Breast epithelium (tissue), 4 donors: Measurements from ENCODE around the gene GRIP1. TPM values are rescaled to one million over a fixed set of nuclear protein-coding genes. Genes with fewer than 3 reads are reported as not detected.

Experiments used
- DNase-seq, 2 donors: peaks; one replicate each; pipeline ENCODE4 v3.0.0-alpha.2; 2019; ENCODE audit warnings: low spot score in 2 of 2
- H3K27ac ChIP-seq, 2 donors: fragments of 200-600 bp; sonication (generic) in 1 of 2; one replicate each; pipeline ENCODE4 v1.5.1; 2016 to 2019; ENCODE audit warnings: mild to moderate bottlenecking in 1 of 2
- H3K27me3 ChIP-seq, 2 donors: fragments of 200-600 bp; sonication (generic) in 1 of 2; one replicate each; pipeline versions ENCODE4 v1.5.1 to v1.6.0; 2017 to 2019; ENCODE audit warnings: control low read depth in 1 of 2, mild to moderate bottlenecking in 1 of 2
- H3K36me3 ChIP-seq: fragments of 200-600 bp; one replicate; pipeline ENCODE4 v1.5.1; 2019
- H3K4me1 ChIP-seq, 2 donors: fragments of 200-600 bp; sonication (generic); one replicate each; pipeline ENCODE4 v1.5.1; 2016 to 2019; ENCODE audit warnings: control low read depth in 1 of 2
- H3K4me3 ChIP-seq, 3 donors: fragments of 200-600 bp; sonication (generic); 1 replicate in 2 of 3; 2 replicates in 1 of 3; pipeline ENCODE4 v1.5.1; 2016 to 2019; ENCODE audit warnings: mild to moderate bottlenecking in 3 of 3, moderate library complexity in 2 of 3
- H3K9me3 ChIP-seq, 2 donors: fragments of 200-600 bp; sonication (generic) in 1 of 2; one replicate each; pipeline ENCODE4 v1.5.1; 2016 to 2019; ENCODE audit warnings: control low read depth in 1 of 2
- POLR2A ChIP-seq: fragments of 450-650 bp; IDR thresholded peaks from one replicate; pipeline ENCODE4 v1.6.1; 2016; ENCODE audit warnings: antibody characterized with exemption, mild to moderate bottlenecking, moderate library complexity
- POLR2AphosphoS5 ChIP-seq, 3 donors: sonication (generic); formaldehyde crosslinking; IDR thresholded peaks; one replicate each; pipeline ENCODE4 v1.6.1; 2017; ENCODE audit warnings: antibody characterized with exemption in 3 of 3
- intact Hi-C: fragments of 100-400 bp; cut with DNase I; formaldehyde crosslinking; loops from one replicate; pipeline ENCODE4 v1.15.1; 2023; ENCODE audit warnings: low total_unique reads
- total RNA-seq, 3 donors: library from RNA; depleted of rRNA; stranded (reverse); fragments of >200 nt; gene quantifications; one replicate each; pipeline ENCODE4 v1.1.0, GENCODE V29; 2016
- TF ChIP-seq, protein P1 (sequence below), 3 donors: fragments of 450-650 bp; IDR thresholded peaks; one replicate each; pipeline ENCODE4 v1.5.1; 2016 to 2017; ENCODE audit warnings: antibody characterized with exemption in 3 of 3, mild to moderate bottlenecking in 3 of 3, moderate library complexity in 3 of 3

Gene GRIP1, protein sequence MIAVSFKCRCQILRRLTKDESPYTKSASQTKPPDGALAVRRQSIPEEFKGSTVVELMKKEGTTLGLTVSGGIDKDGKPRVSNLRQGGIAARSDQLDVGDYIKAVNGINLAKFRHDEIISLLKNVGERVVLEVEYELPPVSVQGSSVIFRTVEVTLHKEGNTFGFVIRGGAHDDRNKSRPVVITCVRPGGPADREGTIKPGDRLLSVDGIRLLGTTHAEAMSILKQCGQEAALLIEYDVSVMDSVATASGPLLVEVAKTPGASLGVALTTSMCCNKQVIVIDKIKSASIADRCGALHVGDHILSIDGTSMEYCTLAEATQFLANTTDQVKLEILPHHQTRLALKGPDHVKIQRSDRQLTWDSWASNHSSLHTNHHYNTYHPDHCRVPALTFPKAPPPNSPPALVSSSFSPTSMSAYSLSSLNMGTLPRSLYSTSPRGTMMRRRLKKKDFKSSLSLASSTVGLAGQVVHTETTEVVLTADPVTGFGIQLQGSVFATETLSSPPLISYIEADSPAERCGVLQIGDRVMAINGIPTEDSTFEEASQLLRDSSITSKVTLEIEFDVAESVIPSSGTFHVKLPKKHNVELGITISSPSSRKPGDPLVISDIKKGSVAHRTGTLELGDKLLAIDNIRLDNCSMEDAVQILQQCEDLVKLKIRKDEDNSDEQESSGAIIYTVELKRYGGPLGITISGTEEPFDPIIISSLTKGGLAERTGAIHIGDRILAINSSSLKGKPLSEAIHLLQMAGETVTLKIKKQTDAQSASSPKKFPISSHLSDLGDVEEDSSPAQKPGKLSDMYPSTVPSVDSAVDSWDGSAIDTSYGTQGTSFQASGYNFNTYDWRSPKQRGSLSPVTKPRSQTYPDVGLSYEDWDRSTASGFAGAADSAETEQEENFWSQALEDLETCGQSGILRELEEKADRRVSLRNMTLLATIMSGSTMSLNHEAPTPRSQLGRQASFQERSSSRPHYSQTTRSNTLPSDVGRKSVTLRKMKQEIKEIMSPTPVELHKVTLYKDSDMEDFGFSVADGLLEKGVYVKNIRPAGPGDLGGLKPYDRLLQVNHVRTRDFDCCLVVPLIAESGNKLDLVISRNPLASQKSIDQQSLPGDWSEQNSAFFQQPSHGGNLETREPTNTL
- 1 to 10 TPM in 2 of 3 donors, under 1 TPM in 1; 0.48 to 6.3 (median 2.9) TPM for total RNA-seq

- intact Hi-C loops, result no loop called here
- no peaks in the 10 kb centered on the region for H3K4me1 ChIP-seq
- no peak within 1 kb of the TSS for H3K27ac ChIP-seq
- no peak within 1 kb of the TSS for H3K4me3 ChIP-seq
- no peak for DNase-seq
- no peaks in the 10 kb centered on the region for H3K27me3 ChIP-seq
- H3K9me3 ChIP-seq, result no peaks in the 10 kb centered on the region
- H3K36me3 ChIP-seq, result no peaks in the 10 kb centered on the region
- TF ChIP-seq POLR2AphosphoS5 (IDR thresholded peaks at IDR 0.05), result no peak
- TF ChIP-seq POLR2A, result no peak
- TF ChIP-seq, protein P1, sequence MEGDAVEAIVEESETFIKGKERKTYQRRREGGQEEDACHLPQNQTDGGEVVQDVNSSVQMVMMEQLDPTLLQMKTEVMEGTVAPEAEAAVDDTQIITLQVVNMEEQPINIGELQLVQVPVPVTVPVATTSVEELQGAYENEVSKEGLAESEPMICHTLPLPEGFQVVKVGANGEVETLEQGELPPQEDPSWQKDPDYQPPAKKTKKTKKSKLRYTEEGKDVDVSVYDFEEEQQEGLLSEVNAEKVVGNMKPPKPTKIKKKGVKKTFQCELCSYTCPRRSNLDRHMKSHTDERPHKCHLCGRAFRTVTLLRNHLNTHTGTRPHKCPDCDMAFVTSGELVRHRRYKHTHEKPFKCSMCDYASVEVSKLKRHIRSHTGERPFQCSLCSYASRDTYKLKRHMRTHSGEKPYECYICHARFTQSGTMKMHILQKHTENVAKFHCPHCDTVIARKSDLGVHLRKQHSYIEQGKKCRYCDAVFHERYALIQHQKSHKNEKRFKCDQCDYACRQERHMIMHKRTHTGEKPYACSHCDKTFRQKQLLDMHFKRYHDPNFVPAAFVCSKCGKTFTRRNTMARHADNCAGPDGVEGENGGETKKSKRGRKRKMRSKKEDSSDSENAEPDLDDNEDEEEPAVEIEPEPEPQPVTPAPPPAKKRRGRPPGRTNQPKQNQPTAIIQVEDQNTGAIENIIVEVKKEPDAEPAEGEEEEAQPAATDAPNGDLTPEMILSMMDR (IDR thresholded peaks at IDR 0.05), result no peak
Observed at GRCh38 chr12:66678338-66679275, at the start of gene GRIP1. GRIP1 (minus strand) TSS chr12:66679076; CDS start chr12:66678904, 172 bp downstream.

DNA sequence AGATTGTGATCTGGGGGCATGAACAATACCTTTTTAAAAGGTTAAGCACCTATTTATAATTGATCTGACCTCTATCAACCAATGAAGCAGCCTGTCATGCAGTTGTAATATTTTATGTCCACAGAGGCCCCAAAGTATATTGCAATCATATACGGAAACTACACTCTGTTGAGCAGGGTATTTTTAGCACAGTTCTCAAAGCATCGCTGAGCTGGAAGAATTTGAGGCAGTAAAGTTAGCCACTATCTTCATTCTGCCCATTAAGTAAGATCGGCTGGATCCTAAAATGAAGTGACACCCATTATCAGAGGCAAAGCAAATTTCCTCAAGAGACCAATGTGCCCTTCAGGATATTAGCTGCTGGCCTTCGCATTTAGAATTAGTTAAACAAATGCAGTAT lies 47.7 kb upstream of the GRIP1 start:
- no peak for DNase-seq
- Histone ChIP-seq H3K4me1 (no peaks in the 10 kb centered on the region), H3K4me3 (no peak overlapping the region), H3K27me3 (no peaks in the 10 kb centered on the region), H3K9me3 (no peaks in the 10 kb centered on the region), H3K36me3 (no peaks in the 10 kb centered on the region), H3K27ac (no peak overlapping the region)
- intact Hi-C loops, result loop anchor here (5.0 kb wide), 1 partner anchor 41 kb away; no protein-coding TSS in a partner anchor
- TF ChIP-seq POLR2A, result no peak
- no peak for TF ChIP-seq POLR2AphosphoS5 (IDR thresholded peaks at IDR 0.05)
- TF ChIP-seq, protein P1 (IDR thresholded peaks at IDR 0.05), result no peak

DNA sequence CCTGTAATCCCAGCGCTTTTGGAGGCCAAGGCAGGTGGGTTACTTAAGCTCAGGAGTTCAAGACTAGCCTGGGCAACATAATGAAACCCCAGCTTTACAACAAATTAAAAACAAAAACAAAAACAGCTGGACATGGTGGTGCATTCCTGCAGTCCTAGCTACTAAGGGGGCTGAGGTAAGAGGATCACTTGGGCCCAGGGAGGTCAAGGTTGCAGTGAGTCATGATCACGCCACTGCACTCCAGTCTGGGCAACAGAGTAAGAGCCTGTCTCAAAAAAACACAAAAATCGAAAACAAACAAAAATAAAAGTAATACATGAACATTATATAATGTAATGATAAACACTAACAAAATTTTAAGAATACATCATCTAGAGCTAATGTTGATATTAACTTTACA lies 46.2 kb upstream of the GRIP1 start:
- no peaks in the 10 kb centered on the region for H3K4me1 ChIP-seq
- intact Hi-C loops, result loop anchor here (5.0 kb wide), 1 partner anchor 42 kb away; no protein-coding TSS in a partner anchor
- TF ChIP-seq, protein P1 (IDR thresholded peaks at IDR 0.05), result no peak
- TF ChIP-seq POLR2A (no peak), POLR2AphosphoS5 (IDR thresholded peaks at IDR 0.05) (no peak)
- H3K9me3 ChIP-seq, result no peaks in the 10 kb centered on the region
- no peaks in the 10 kb centered on the region for H3K27me3 ChIP-seq
- H3K36me3 ChIP-seq, result no peaks in the 10 kb centered on the region
- DNase-seq, result no peak
- H3K4me3 ChIP-seq, result no peak overlapping the region
- no peak overlapping the region for H3K27ac ChIP-seq

- no peaks in the 10 kb centered on the region for H3K36me3 ChIP-seq
- no peaks in the 10 kb centered on the region for H3K27me3 ChIP-seq
- no peak for TF ChIP-seq POLR2AphosphoS5 (IDR thresholded peaks at IDR 0.05)
- no peak for TF ChIP-seq POLR2A
- TF ChIP-seq, protein P1 (IDR thresholded peaks at IDR 0.05), result no peak
- no peaks in the 10 kb centered on the region for H3K4me1 ChIP-seq
- intact Hi-C loops, result loop anchor here (5.0 kb wide), 1 partner anchor 43 kb away; no protein-coding TSS in a partner anchor
- no peak overlapping the region for H3K4me3 ChIP-seq
- H3K9me3 ChIP-seq, result no peaks in the 10 kb centered on the region
- no peak overlapping the region for H3K27ac ChIP-seq
- no peak for DNase-seq
Observed at GRCh38 chr12:66724616-66725015, 45.7 kb upstream of the GRIP1 start.
